Ishikawa (cell line): ENCODE results near the gene PLCL1.

Experiments used
- CEBPB ChIP-seq: IDR thresholded peaks from 2 replicates; pipeline ENCODE4 v1.6.1; 2012
- CREB1 ChIP-seq: IDR thresholded peaks from 2 replicates; pipeline ENCODE4 v1.6.1; 2012; ENCODE audit warnings: low read depth
- EGR1 ChIP-seq: IDR thresholded peaks from 2 replicates; pipeline ENCODE4 v1.6.1; 2012
- EP300 ChIP-seq: IDR thresholded peaks from 2 replicates; pipeline ENCODE4 v1.6.1; 2012; ENCODE audit warnings: borderline replicate concordance
- FOXM1 ChIP-seq: IDR thresholded peaks from 2 replicates; pipeline ENCODE4 v1.6.1; 2012; ENCODE audit warnings: low read depth, borderline replicate concordance
- NFIC ChIP-seq: IDR thresholded peaks from 2 replicates; pipeline ENCODE4 v1.6.1; 2012
- RAD21 ChIP-seq: IDR thresholded peaks from 2 replicates; pipeline ENCODE4 v1.6.1; 2012; ENCODE audit warnings: low read depth
- TAF1 ChIP-seq: IDR thresholded peaks from 2 replicates; pipeline ENCODE4 v1.6.1; 2012; ENCODE audit warnings: low read depth, mild to moderate bottlenecking
- TCF12 ChIP-seq: IDR thresholded peaks from 2 replicates; pipeline ENCODE4 v1.6.1; 2012; ENCODE audit warnings: low read depth
- TEAD4 ChIP-seq: IDR thresholded peaks from 2 replicates; pipeline ENCODE4 v1.6.1; 2012
- YY1 ChIP-seq: IDR thresholded peaks from 2 replicates; pipeline ENCODE4 v1.6.1; 2012; ENCODE audit warnings: low read depth
- ZBTB7A ChIP-seq: IDR thresholded peaks from 2 replicates; pipeline ENCODE4 v1.6.1; 2012; ENCODE audit warnings: low read depth
- TF ChIP-seq, protein P1 (sequence below): IDR thresholded peaks from 2 replicates; pipeline ENCODE4 v1.6.1; 2012
- TF ChIP-seq, protein P2 (sequence below): IDR thresholded peaks from 2 replicates; pipeline ENCODE4 v1.6.1; 2012
- TF ChIP-seq, protein P3 (sequence below): IDR thresholded peaks from 2 replicates; pipeline ENCODE4 v1.6.1; 2012; ENCODE audit warnings: low read depth, mild to moderate bottlenecking

Gene PLCL1

DNA sequence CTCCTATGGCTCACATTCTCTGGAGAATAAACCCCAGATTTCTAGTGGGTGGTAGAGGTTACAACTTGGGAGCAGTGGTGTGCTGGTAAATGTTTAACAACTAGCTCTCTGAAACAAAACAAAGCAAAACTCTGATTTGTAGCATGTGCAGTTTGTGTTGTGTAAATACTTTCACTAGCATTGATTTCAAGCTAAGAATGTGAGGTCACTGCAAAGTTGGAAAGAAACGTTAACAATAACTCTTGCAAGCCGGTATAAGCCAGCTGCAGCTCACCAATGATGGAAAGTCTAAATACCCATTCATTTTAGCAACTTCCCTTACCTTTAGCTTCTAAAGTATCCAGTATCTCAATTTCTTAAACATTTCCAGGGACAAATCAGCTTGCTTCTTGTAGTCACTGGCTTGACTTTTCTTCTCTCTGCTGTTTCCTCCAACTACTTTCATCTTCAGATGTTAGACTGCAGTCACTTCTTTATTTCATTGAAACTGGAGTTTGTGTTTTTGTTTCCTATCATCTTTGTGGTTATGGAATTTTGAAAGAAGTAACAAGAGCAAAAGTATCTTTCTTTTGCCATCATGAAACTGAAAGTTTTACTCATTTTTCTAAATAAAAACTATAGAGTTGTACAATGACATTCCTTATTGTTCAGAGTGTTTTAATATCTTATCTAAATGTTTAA, 140.2 kb downstream of the PLCL1 start:
- TF ChIP-seq EP300 (no peak), TEAD4 (no peak), RAD21 (no peak), TCF12 (no peak), EGR1 (no peak), TAF1 (no peak), YY1 (no peak), CEBPB (no peak), ZBTB7A (no peak), NFIC (no peak), FOXM1 (no peak), CREB1 (no peak)
- TF ChIP-seq, protein P1, sequence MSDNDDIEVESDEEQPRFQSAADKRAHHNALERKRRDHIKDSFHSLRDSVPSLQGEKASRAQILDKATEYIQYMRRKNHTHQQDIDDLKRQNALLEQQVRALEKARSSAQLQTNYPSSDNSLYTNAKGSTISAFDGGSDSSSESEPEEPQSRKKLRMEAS: no peak
- TF ChIP-seq, protein P2, sequence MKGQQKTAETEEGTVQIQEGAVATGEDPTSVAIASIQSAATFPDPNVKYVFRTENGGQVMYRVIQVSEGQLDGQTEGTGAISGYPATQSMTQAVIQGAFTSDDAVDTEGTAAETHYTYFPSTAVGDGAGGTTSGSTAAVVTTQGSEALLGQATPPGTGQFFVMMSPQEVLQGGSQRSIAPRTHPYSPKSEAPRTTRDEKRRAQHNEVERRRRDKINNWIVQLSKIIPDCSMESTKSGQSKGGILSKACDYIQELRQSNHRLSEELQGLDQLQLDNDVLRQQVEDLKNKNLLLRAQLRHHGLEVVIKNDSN: no peak
- TF ChIP-seq, protein P3, sequence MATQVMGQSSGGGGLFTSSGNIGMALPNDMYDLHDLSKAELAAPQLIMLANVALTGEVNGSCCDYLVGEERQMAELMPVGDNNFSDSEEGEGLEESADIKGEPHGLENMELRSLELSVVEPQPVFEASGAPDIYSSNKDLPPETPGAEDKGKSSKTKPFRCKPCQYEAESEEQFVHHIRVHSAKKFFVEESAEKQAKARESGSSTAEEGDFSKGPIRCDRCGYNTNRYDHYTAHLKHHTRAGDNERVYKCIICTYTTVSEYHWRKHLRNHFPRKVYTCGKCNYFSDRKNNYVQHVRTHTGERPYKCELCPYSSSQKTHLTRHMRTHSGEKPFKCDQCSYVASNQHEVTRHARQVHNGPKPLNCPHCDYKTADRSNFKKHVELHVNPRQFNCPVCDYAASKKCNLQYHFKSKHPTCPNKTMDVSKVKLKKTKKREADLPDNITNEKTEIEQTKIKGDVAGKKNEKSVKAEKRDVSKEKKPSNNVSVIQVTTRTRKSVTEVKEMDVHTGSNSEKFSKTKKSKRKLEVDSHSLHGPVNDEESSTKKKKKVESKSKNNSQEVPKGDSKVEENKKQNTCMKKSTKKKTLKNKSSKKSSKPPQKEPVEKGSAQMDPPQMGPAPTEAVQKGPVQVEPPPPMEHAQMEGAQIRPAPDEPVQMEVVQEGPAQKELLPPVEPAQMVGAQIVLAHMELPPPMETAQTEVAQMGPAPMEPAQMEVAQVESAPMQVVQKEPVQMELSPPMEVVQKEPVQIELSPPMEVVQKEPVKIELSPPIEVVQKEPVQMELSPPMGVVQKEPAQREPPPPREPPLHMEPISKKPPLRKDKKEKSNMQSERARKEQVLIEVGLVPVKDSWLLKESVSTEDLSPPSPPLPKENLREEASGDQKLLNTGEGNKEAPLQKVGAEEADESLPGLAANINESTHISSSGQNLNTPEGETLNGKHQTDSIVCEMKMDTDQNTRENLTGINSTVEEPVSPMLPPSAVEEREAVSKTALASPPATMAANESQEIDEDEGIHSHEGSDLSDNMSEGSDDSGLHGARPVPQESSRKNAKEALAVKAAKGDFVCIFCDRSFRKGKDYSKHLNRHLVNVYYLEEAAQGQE: no peak

DNA sequence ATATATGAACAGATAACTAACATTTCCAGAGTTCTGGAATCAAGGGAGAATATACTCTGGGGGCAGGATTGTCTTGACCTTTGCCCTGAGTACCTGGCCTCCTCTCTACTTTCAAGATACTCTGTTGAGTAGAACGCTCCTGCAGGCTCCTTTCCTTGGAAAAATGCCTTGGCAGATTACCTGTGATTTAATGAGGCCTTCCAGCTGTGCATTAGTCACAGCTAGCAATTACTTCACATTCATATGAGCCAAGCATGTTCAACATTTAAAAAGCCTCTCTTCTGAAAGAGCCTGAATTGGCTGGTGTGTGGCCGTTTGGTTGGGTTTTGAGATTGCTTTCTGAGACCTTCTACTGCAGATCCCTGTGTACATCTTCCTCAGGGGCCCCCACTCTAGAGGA, 142.2 kb downstream of the PLCL1 start:
- TF ChIP-seq CREB1 (no peak), CEBPB (no peak), NFIC (no peak), TEAD4 (no peak)
- TF ChIP-seq, protein P1: no peak
- TF ChIP-seq, protein P2: no peak
- TF ChIP-seq, protein P3: no peak

DNA sequence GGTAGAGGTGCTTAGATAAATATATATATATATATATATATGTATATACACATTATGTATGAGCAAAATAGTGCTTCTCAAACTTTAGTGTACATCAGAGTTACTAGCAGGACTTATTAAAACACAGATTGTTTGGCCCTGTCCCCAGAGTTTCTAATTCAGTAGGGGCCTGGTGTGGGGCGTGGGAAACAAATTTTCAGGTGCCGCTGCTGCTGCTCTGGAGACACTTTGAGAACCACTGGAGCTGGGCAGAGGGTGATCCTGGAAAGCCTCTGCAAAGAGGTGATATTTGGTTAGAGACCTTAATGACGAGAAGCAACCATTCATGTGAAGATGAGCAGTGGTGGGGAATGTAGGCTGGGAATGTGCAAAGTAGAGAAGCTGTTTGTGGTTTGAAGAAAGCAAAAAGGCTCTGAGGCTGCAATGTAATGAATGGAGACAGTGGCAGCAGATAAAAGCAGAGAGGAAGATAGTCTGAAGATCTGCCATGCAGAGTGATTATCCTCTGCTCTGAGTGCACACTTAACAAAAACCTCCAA, 142.9 kb downstream of the PLCL1 start:
- TF ChIP-seq, protein P2: no peak
- TF ChIP-seq CEBPB (no peak), YY1 (no peak), TCF12 (no peak), EGR1 (no peak), FOXM1 (no peak)

DNA sequence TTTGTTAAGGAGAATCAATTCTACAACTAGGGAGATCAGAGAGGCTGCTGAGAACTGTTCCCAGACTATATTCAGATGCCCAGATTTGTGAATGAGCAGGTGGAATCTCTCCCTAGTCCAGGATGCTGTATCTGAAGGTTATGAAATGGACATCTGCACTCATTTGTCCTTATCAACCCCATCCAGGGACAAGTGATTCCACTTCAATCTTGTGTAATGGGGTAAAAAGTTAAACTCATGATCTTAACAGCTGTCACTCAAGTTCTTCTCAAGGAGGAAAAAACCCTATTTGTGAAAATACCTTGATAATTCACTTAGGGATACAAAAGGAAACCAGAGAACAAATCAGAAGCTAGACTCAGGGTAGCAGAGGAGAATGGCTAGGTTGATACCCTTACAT, 144.8 kb downstream of the PLCL1 start:
- TF ChIP-seq CREB1 (no peak), EP300 (no peak), TCF12 (no peak), EGR1 (no peak), TAF1 (no peak), YY1 (no peak), ZBTB7A (no peak)
- TF ChIP-seq, protein P3: no peak
